Neural cell (in vitro differentiated cells): ENCODE data around the gene ZNF235.

Experiments
- CTCF ChIP-seq: fragments of 450-650 bp; IDR thresholded peaks from 2 replicates; pipeline ENCODE4 v1.5.1; 2014; ENCODE audit warnings: antibody characterized with exemption, mild to moderate bottlenecking, moderate library complexity; ENCODE audit not compliant: poor library complexity, severe bottlenecking
- EP300 ChIP-seq: fragments of 450-650 bp; conservative IDR thresholded peaks from 2 replicates; pipeline ENCODE4 v1.6.1; 2014; ENCODE audit warnings: antibody characterized with exemption, mild to moderate bottlenecking, moderate library complexity; ENCODE audit not compliant: poor library complexity, severe bottlenecking
- EZH2 ChIP-seq: fragments of 200-600, 300-800 bp; shearing (Covaris generic), sonication (generic); IDR thresholded peaks from 2 replicates; pipeline ENCODE4 v1.6.1; 2014; ENCODE audit warnings: antibody characterized with exemption, low read length, borderline replicate concordance, mild to moderate bottlenecking; ENCODE audit not compliant: insufficient read depth, poor library complexity, severe bottlenecking
- POLR2AphosphoS5 ChIP-seq: IDR thresholded peaks from 2 replicates; pipeline ENCODE4 v1.6.1; 2012
- RAD21 ChIP-seq: fragments of 450-650 bp; conservative IDR thresholded peaks from 2 replicates; pipeline ENCODE4 v1.6.1; 2014; ENCODE audit warnings: antibody characterized with exemption, mild to moderate bottlenecking, moderate library complexity
- SMC3 ChIP-seq: fragments of 450-650 bp; conservative IDR thresholded peaks from 2 replicates; pipeline ENCODE4 v1.6.1; 2014; ENCODE audit warnings: antibody characterized with exemption, mild to moderate bottlenecking, moderate library complexity; ENCODE audit not compliant: poor library complexity
- TAF1 ChIP-seq: IDR thresholded peaks from 2 replicates; pipeline ENCODE4 v1.6.1; 2012; ENCODE audit warnings: low read depth

DNA sequence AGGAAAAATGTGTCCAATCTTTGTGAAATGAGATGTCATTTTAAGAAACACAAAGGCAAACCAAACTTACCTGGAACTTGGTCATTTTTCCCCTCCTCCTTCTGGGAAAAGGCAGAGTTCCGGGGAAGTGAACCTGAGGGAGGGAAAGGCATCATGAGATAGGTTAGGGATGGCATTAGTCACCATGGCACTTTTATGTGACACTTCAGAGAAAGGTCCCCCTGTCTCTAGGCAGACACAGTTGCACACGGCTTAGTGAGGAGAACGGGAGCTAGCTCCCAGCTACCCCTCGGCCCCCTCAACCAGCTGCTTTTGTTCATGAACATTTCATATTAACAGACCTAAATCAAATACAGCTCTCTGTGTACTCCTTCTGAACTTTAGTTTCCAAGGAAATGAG is 1.5 kb downstream of the ZNF235 start:
- TF ChIP-seq POLR2AphosphoS5: no peak
- no peak for TF ChIP-seq CTCF
- TF ChIP-seq EZH2: no peak
- no peak for TF ChIP-seq RAD21
- TF ChIP-seq TAF1: no peak
- TF ChIP-seq SMC3: no peak
- no peak for TF ChIP-seq EP300
